OCI-LY1 (cell line): Measurements from ENCODE around the gene FAM210B.
"Not testable (repeated sequence)": the region's sequence is repeated elsewhere in the genome, so short reads cannot be mapped to it uniquely, and the experiment has no call there.

Source experiments
- H2AFZ ChIP-seq: fragments of 200-600 bp; sonication (generic), shearing (Covaris generic); 2 replicates; pipeline ENCODE4 v1.6.0; 2014; ENCODE audit warnings: antibody characterized with exemption, mild to moderate bottlenecking, low read length
- H3F3A ChIP-seq: fragments of 200-600 bp; sonication (generic), shearing (Covaris generic); 2 replicates; pipeline ENCODE4 v1.6.0; 2014; ENCODE audit warnings: mild to moderate bottlenecking, antibody characterized with exemption, low read length, moderate library complexity; ENCODE audit not compliant: insufficient read depth
- H3K27ac ChIP-seq: fragments of 200-600 bp; sonication (generic); 2 replicates; pipeline ENCODE4 v1.5.1; 2014; ENCODE audit warnings: low read length, mixed run types, mild to moderate bottlenecking, low read depth; ENCODE audit not compliant: poor library complexity, severe bottlenecking
- H3K27me3 ChIP-seq: fragments of 200-600 bp; sonication (generic); 2 replicates; pipeline ENCODE4 v1.6.0; 2014; ENCODE audit warnings: antibody characterized with exemption, mild to moderate bottlenecking, low read length, moderate library complexity; ENCODE audit not compliant: insufficient read depth
- H3K36me3 ChIP-seq: fragments of 200-600 bp; sonication (generic); 2 replicates; pipeline ENCODE4 v1.6.1; 2014; ENCODE audit warnings: mild to moderate bottlenecking, antibody characterized with exemption, low read length, moderate library complexity, mixed read lengths; ENCODE audit not compliant: insufficient read depth
- H3K4me1 ChIP-seq: fragments of 200-600 bp; sonication (generic); 2 replicates; pipeline ENCODE4 v1.5.1; 2014; ENCODE audit warnings: mild to moderate bottlenecking, low read length, moderate library complexity; ENCODE audit not compliant: insufficient read depth, severe bottlenecking
- H3K4me2 ChIP-seq: fragments of 200-600 bp; sonication (generic), shearing (Covaris generic); 2 replicates; pipeline ENCODE4 v1.6.1; 2014; ENCODE audit warnings: low read length
- H3K4me3 ChIP-seq: fragments of 200-600 bp; sonication (generic); 2 replicates; pipeline ENCODE4 v1.5.1; 2014; ENCODE audit warnings: low read length, low read depth, mild to moderate bottlenecking, mixed read lengths; ENCODE audit not compliant: poor library complexity, severe bottlenecking
- H3K79me2 ChIP-seq: fragments of 200-600 bp; shearing (Covaris generic); 2 replicates; pipeline ENCODE4 v1.6.1; 2016; ENCODE audit warnings: mixed run types, low read length, mixed read lengths; ENCODE audit not compliant: insufficient read depth
- H3K9ac ChIP-seq: fragments of 200-600 bp; sonication (generic), shearing (Covaris generic); 2 replicates; pipeline ENCODE4 v1.6.1; 2014; ENCODE audit warnings: mild to moderate bottlenecking, low read length, mixed read lengths
- H3K9me2 ChIP-seq: fragments of 200-600 bp; sonication (generic), shearing (Covaris generic); 2 replicates; pipeline ENCODE4 v1.6.1; 2014; ENCODE audit warnings: low read depth, mild to moderate bottlenecking, low read length, mixed read lengths
- H3K9me3 ChIP-seq: fragments of 200-600 bp; shearing (Covaris generic); 2 replicates; pipeline ENCODE4 v1.6.1; 2014; ENCODE audit warnings: low read length, mixed read lengths
- H4K20me1 ChIP-seq: fragments of 200-600 bp; sonication (generic), shearing (Covaris generic); 2 replicates; pipeline ENCODE4 v1.6.0; 2016; ENCODE audit warnings: mild to moderate bottlenecking, low read length; ENCODE audit not compliant: insufficient read depth
- CTCF ChIP-seq: fragments of 200-600 bp; sonication (generic), shearing (Covaris generic); IDR thresholded peaks from 2 replicates; pipeline ENCODE4 v1.5.1; 2017; ENCODE audit warnings: mild to moderate bottlenecking, antibody characterized with exemption, low read length, moderate library complexity, mixed read lengths
- EZH2 ChIP-seq: fragments of 200-600 bp; sonication (generic), shearing (Covaris generic); IDR thresholded peaks from 2 replicates; pipeline ENCODE4 v1.8.0; 2017; ENCODE audit warnings: borderline replicate concordance, mixed run types, mild to moderate bottlenecking, antibody characterized with exemption, low read length, moderate library complexity, mixed read lengths

The FAM210B gene

GRCh38 chr20:56403465-56403864, 44.7 kb downstream of the FAM210B start:
- 0 out of 2 replicates have a peak, but pooled peaks cover 4% of the 10 kb centered on the region for H3F3A ChIP-seq
- H3K79me2 ChIP-seq: peaks cover 4% of the 10 kb centered on the region; the same call in 1 of the 2 replicates
- no peak overlapping the region for H3K4me3 ChIP-seq
- no peak overlapping the region for H3K27ac ChIP-seq
- no peaks in the 10 kb centered on the region for H3K9me3 ChIP-seq
- H2AFZ ChIP-seq: no peak overlapping the region
- H3K9me2 ChIP-seq: no peaks in the 10 kb centered on the region
- no peaks in the 10 kb centered on the region for H3K4me1 ChIP-seq
- H3K36me3 ChIP-seq: peaks cover 93% of the 10 kb centered on the region
- H3K9ac ChIP-seq: no peak overlapping the region
- TF ChIP-seq EZH2 (no peak), CTCF (no peak)
- H3K4me2 ChIP-seq: no peak overlapping the region
- no peaks in the 10 kb centered on the region for H3K27me3 ChIP-seq
- 0 out of 2 replicates have a peak, but pooled peaks cover 2% of the 10 kb centered on the region for H4K20me1 ChIP-seq

DNA sequence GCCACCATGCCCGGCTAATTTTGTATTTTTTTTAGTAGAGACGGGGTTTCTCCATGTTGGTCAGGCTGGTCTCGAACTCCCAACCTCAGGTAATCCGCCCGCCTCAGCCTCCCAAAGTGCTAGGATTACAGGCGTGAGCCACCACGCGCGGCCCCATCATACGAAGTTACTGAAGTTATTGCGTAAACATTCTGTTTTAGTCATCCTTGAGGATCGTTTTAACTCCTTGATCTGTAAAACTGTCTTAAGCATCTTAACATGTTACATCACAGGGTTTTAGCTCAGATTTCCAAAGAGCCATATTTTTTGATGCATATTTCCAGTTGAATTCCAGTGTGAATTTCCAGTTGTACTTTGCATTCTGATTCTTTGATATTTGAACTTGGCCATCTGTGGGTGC, 46.6 kb downstream of the FAM210B start:
- H3K9me2 ChIP-seq, H3F3A ChIP-seq, H4K20me1 ChIP-seq, H3K27me3 ChIP-seq, H3K27ac ChIP-seq, H2AFZ ChIP-seq, H3K79me2 ChIP-seq, H3K4me1 ChIP-seq, H3K4me2 ChIP-seq, H3K9ac ChIP-seq, H3K4me3 ChIP-seq, H3K9me3 ChIP-seq: not testable (repeated sequence)
- peaks cover 85% of the 10 kb centered on the region for H3K36me3 ChIP-seq

DNA sequence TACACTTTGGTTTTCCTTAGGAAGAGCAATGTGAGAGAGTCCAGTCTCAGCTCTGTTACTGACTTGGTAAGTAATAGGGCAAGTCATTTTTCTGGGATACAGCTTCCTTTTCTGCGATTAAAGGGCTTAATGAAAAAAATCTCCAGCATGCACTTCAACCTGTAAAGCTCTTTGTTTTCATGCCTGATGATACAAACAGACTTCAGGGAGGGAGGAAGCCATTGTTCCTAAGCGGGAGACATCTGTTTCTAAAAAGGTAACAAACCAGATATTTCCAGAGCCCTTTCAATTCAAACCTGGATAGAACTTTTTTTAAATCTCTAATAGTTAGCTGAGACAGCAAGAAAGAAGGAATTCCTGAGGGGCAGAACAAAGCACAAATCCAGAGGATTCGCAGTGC, 48.1 kb downstream of the FAM210B start:
- no peaks in the 10 kb centered on the region for H3K79me2 ChIP-seq
- H4K20me1 ChIP-seq: no peaks in the 10 kb centered on the region
- no peak overlapping the region for H2AFZ ChIP-seq
- no peak overlapping the region for H3K4me2 ChIP-seq
- H3K36me3 ChIP-seq: peaks cover 69% of the 10 kb centered on the region
- no peaks in the 10 kb centered on the region for H3K27me3 ChIP-seq
- no peak overlapping the region for H3K9ac ChIP-seq
- no peak overlapping the region for H3K27ac ChIP-seq
- no peaks in the 10 kb centered on the region for H3K9me3 ChIP-seq
- no peaks in the 10 kb centered on the region for H3F3A ChIP-seq
- peaks cover 8% of the 10 kb centered on the region for H3K4me1 ChIP-seq
- TF ChIP-seq CTCF (no peak), EZH2 (no peak)
- H3K9me2 ChIP-seq: no peaks in the 10 kb centered on the region
- H3K4me3 ChIP-seq: no peak overlapping the region

DNA sequence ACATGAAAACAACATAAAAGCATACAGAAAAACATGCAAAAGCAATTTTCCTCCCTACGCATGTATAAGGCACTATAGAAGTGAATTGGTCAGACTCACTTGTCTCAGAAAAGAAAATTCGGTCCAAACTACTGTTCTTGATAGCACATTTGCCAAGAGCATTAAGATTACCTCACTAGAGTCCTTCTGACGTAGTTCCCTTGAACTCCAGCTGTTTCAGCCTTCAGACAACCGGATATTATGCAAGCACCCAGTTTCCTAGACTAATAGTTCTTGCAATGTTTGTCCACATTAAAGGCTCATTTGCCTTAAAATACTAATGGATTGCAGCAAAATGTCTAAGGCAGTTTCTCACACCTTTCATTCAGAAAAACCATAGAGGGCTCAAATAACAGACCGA, 50.7 kb downstream of the FAM210B start:
- Histone ChIP-seq H3K4me1 (peaks cover 12% of the 10 kb centered on the region), H3K27me3 (no peaks in the 10 kb centered on the region), H3K9me3 (no peaks in the 10 kb centered on the region), H2AFZ (no peak overlapping the region), H3K4me2 (no peak overlapping the region), H3K27ac (no peak overlapping the region), H3K36me3 (peaks cover 44% of the 10 kb centered on the region), H3K79me2 (no peaks in the 10 kb centered on the region), H3K9me2 (no peaks in the 10 kb centered on the region), H3K9ac (no peak overlapping the region), H3K4me3 (no peak overlapping the region), H4K20me1 (no peaks in the 10 kb centered on the region), H3F3A (no peaks in the 10 kb centered on the region)
- TF ChIP-seq EZH2: no peak
